Lower leg skin (tissue), 3 donors: ENCODE data around the gene GNB1.

Source experiments
- CTCF ChIP-seq, 3 donors: fragments of 450-650 bp; IDR thresholded peaks; one replicate each; pipeline ENCODE4 v1.5.1; 2016; ENCODE audit warnings: antibody characterized with exemption in 3 of 3, mild to moderate bottlenecking in 3 of 3, moderate library complexity in 2 of 3
- POLR2A ChIP-seq, 2 donors: fragments of 450-650 bp; IDR thresholded peaks; one replicate each; pipeline ENCODE4 v1.6.1; 2016 to 2017; ENCODE audit warnings: antibody characterized with exemption in 2 of 2, mild to moderate bottlenecking in 1 of 2, moderate library complexity in 1 of 2

- TF ChIP-seq CTCF (IDR thresholded peaks at IDR 0.05): no peak
- TF ChIP-seq POLR2A (IDR thresholded peaks at IDR 0.05): no peak
Measured at GRCh38 chr1:1877865-1878436, 12.9 kb downstream of the GNB1 start.
